H1 (cell line): ENCODE data around the gene PFDN5. TPM values are rescaled to one million over a fixed set of nuclear protein-coding genes. Genes with fewer than 3 reads are reported as not detected.

Experiments
- CTCF ChIA-PET: fragments of 300-600 bp; sonication (Branson Sonifier 250); formaldehyde crosslinking; loops from one replicate; lab custom pipeline; 2021; ENCODE audit not compliant: partially characterized antibody; lab: Charles Lee
- POLR2A ChIA-PET: fragments of 300-600 bp; sonication (Branson Sonifier 250); formaldehyde crosslinking; loops from one replicate; lab custom pipeline; 2021; ENCODE audit warnings: inconsistent platforms; ENCODE audit not compliant: partially characterized antibody; lab: Charles Lee
- DNase-seq, 2 experiments: peaks; one replicate each; pipeline versions ENCODE4 v3.0.0 to v3.0.0-alpha.2; 2010 to 2022; ENCODE audit warnings: low spot score in 2 of 2, low read depth in 1 of 2, mixed read lengths in 1 of 2
- FAIRE-seq: peaks from 2 replicates; lab custom pipeline; 2011; peaks lifted over from hg19 to GRCh38; lab: Jason Lieb, UNC
- H2AFZ ChIP-seq: 2 replicates; pipeline ENCODE4 v1.8.1; 2012; ENCODE audit warnings: low read length, inconsistent platforms
- H2AK5ac ChIP-seq: 2 replicates; pipeline ENCODE4 v1.6.1; 2013; ENCODE audit warnings: low read depth, low read length
- H2BK120ac ChIP-seq: replicated peaks from 2 replicates; pipeline ENCODE3; 2013; ENCODE audit warnings: low read depth, low read length, inconsistent platforms
- H2BK12ac ChIP-seq: 2 replicates; pipeline ENCODE4 v1.6.1; 2013; ENCODE audit warnings: low read depth, low read length
- H2BK15ac ChIP-seq: 2 replicates; pipeline ENCODE4 v1.6.1; 2013; ENCODE audit warnings: low read length
- H2BK20ac ChIP-seq: 2 replicates; pipeline ENCODE4 v1.6.1; 2013; ENCODE audit warnings: low read length
- H2BK5ac ChIP-seq: 2 replicates; pipeline ENCODE4 v1.6.1; 2013; ENCODE audit warnings: low read depth, low read length
- H3K14ac ChIP-seq: 2 replicates; pipeline ENCODE4 v1.6.1; 2013; ENCODE audit warnings: inconsistent platforms; ENCODE audit not compliant: insufficient read length
- H3K18ac ChIP-seq: 2 replicates; pipeline ENCODE4 v1.6.1; 2013; ENCODE audit warnings: low read length; ENCODE audit errors: extremely low read depth
- H3K23ac ChIP-seq: 2 replicates; pipeline ENCODE4 v1.6.1; 2013; ENCODE audit warnings: inconsistent platforms; ENCODE audit not compliant: insufficient read length
- H3K23me2 ChIP-seq: 2 replicates; pipeline ENCODE4 v1.6.1; 2013; ENCODE audit warnings: low read depth, low read length
- H3K27ac ChIP-seq: 2 replicates; pipeline ENCODE4 v1.6.1; 2011; ENCODE audit warnings: low read depth, low read length, inconsistent platforms
- H3K27me3 ChIP-seq, 4 experiments: replicated peaks in 1 of 4; 1 replicate in 1 of 4; 2 replicates in 3 of 4; pipeline versions ENCODE4 v1.6.1 to v1.8.1; 2011 to 2013; ENCODE audit warnings: low read length in 3 of 4, mild to moderate bottlenecking in 3 of 4, inconsistent platforms in 2 of 4, mixed read lengths in 2 of 4, moderate library complexity in 1 of 4; ENCODE audit not compliant: control insufficient read depth in 3 of 4, insufficient read depth in 3 of 4; ENCODE audit errors: extremely low read depth in 1 of 4
- H3K36me3 ChIP-seq, 4 experiments: 2 replicates each; pipeline versions ENCODE4 v1.6.1 to v1.8.1; 2011 to 2013; ENCODE audit warnings: mild to moderate bottlenecking in 4 of 4, low read length in 3 of 4, moderate library complexity in 2 of 4, control low read depth in 1 of 4, inconsistent platforms in 1 of 4; ENCODE audit not compliant: insufficient read depth in 4 of 4, control insufficient read depth in 2 of 4
- H3K4ac ChIP-seq: replicated peaks from 2 replicates; pipeline ENCODE3; 2013; ENCODE audit warnings: low read length, low read depth, mixed read lengths, inconsistent platforms; ENCODE audit not compliant: insufficient read length
- H3K4me1 ChIP-seq, 4 experiments: replicated peaks in 1 of 4; 1 replicate in 1 of 4; 2 replicates in 3 of 4; pipeline versions ENCODE4 v1.6.1 to v1.8.1; 2011 to 2013; ENCODE audit warnings: low read length in 3 of 4, inconsistent platforms in 2 of 4, mixed read lengths in 1 of 4; ENCODE audit not compliant: insufficient read depth in 4 of 4, control insufficient read depth in 3 of 4
- H3K4me2 ChIP-seq, 2 experiments: 2 replicates each; pipeline versions ENCODE4 v1.6.1 to v1.8.1; 2011 to 2013; ENCODE audit warnings: low read depth in 2 of 2, low read length in 2 of 2, control low read depth in 1 of 2, inconsistent platforms in 1 of 2, mild to moderate bottlenecking in 1 of 2; ENCODE audit not compliant: insufficient read depth in 1 of 2
- H3K4me3 ChIP-seq, 4 experiments: fragments of 200-600, 300-600 bp in 1 of 4; sonication (generic), shearing (Covaris generic), sonication (Bioruptor Twin) in 1 of 4; 2 replicates each; pipeline versions ENCODE4 v1.5.1 to v1.8.1; 2011 to 2016; ENCODE audit warnings: low read length in 4 of 4, low read depth in 3 of 4, control low read depth in 2 of 4, inconsistent platforms in 2 of 4, mild to moderate bottlenecking in 2 of 4, mixed read lengths in 1 of 4, moderate library complexity in 1 of 4; ENCODE audit not compliant: insufficient read depth in 2 of 4; ENCODE audit errors: extremely low read depth in 1 of 4
- H3K56ac ChIP-seq: replicated peaks from 2 replicates; pipeline ENCODE3; 2013; ENCODE audit warnings: low read depth, mild to moderate bottlenecking, mixed read lengths, low read length, inconsistent platforms; ENCODE audit not compliant: insufficient read length
- H3K79me1 ChIP-seq: 2 replicates; pipeline ENCODE4 v1.6.1; 2013; ENCODE audit warnings: low read depth, low read length, control low read depth
- H3K79me2 ChIP-seq, 2 experiments: 2 replicates each; pipeline versions ENCODE4 v1.6.1 to v1.8.1; 2012 to 2013; ENCODE audit warnings: low read length in 2 of 2, mild to moderate bottlenecking in 2 of 2, inconsistent platforms in 1 of 2; ENCODE audit not compliant: insufficient read depth in 2 of 2, control insufficient read depth in 1 of 2
- H3K9ac ChIP-seq, 4 experiments: replicated peaks in 1 of 4; 1 replicate in 1 of 4; 2 replicates in 3 of 4; pipeline versions ENCODE4 v1.6.1 to v1.8.1; 2011 to 2013; ENCODE audit warnings: low read depth in 3 of 4, low read length in 3 of 4, control low read depth in 2 of 4, mild to moderate bottlenecking in 2 of 4, moderate library complexity in 2 of 4, inconsistent platforms in 1 of 4; ENCODE audit errors: extremely low read depth in 1 of 4
- H3K9me3 ChIP-seq, 2 experiments: 2 replicates each; pipeline versions ENCODE4 v1.6.1 to v1.8.1; 2012 to 2013; ENCODE audit warnings: mild to moderate bottlenecking in 2 of 2, moderate library complexity in 2 of 2, control low read depth in 1 of 2, inconsistent platforms in 1 of 2, low read depth in 1 of 2, low read length in 1 of 2, mixed read lengths in 1 of 2; ENCODE audit not compliant: insufficient read depth in 2 of 2
- H4K20me1 ChIP-seq, 2 experiments: replicated peaks in 1 of 2; 2 replicates each; pipeline versions ENCODE3 to v1.8.1; 2011 to 2013; ENCODE audit warnings: inconsistent platforms in 2 of 2, low read length in 2 of 2, mild to moderate bottlenecking in 1 of 2; ENCODE audit not compliant: insufficient read depth in 2 of 2, control insufficient read depth in 1 of 2
- H4K5ac ChIP-seq: 2 replicates; pipeline ENCODE4 v1.6.1; 2013; ENCODE audit warnings: low read length, low read depth, mixed read lengths, inconsistent platforms; ENCODE audit not compliant: insufficient read length
- H4K8ac ChIP-seq: 2 replicates; pipeline ENCODE4 v1.8.0; 2013; ENCODE audit warnings: mild to moderate bottlenecking, moderate library complexity, low read length, inconsistent platforms; ENCODE audit not compliant: insufficient read depth; ENCODE audit errors: extremely low read depth
- H4K91ac ChIP-seq: replicated peaks from 2 replicates; pipeline ENCODE3; 2013; ENCODE audit warnings: low read length, mixed read lengths, inconsistent platforms; ENCODE audit not compliant: insufficient read length
- ASH2L ChIP-seq: fragments of 200-600, 300-600 bp; sonication (generic); IDR thresholded peaks from one replicate; pipeline ENCODE4 v1.7.1; 2017; ENCODE audit warnings: low read length
- CBX8 ChIP-seq: fragments of 300-800, 300-1000 bp; sonication (generic); IDR thresholded peaks from 2 replicates; pipeline ENCODE4 v1.7.1; 2016; ENCODE audit warnings: low read depth, low read length, borderline replicate concordance
- JUND ChIP-seq: IDR thresholded peaks from 2 replicates; pipeline ENCODE4 v1.6.1; 2011; ENCODE audit warnings: mild to moderate bottlenecking, improper control_type of control experiment, low read length
- KDM4A ChIP-seq: IDR thresholded peaks from one replicate; pipeline ENCODE4 v1.7.1; 2012; ENCODE audit warnings: low read depth, mild to moderate bottlenecking, moderate library complexity, low read length, inconsistent platforms; ENCODE audit not compliant: severe bottlenecking
- RAD21 ChIP-seq, 2 experiments: IDR thresholded peaks in 1 of 2; conservative IDR thresholded peaks in 1 of 2; 2 replicates each; pipeline ENCODE4 v1.6.1; 2011; ENCODE audit warnings: low read depth in 2 of 2, low read length in 2 of 2, improper control_type of control experiment in 1 of 2, inconsistent platforms in 1 of 2, mild to moderate bottlenecking in 1 of 2, moderate library complexity in 1 of 2
- SUZ12 ChIP-seq: fragments of 200-600 bp; sonication (generic); IDR thresholded peaks from 2 replicates; pipeline ENCODE4 v1.6.1; 2012; ENCODE audit warnings: mild to moderate bottlenecking, inconsistent platforms, low read length, moderate library complexity, mixed read lengths
- WGBS, 2 experiments: shearing (Covaris generic) in 1 of 2; methylation state at CpG; one replicate each; pipeline versions ENCODE4 v1.1.6 to v1.1.7; 2013 to 2015; ENCODE audit warnings: low lambda C conversion rate in 2 of 2, mixed read lengths in 2 of 2, inconsistent platforms in 1 of 2, low coverage in 1 of 2, missing lambda C conversion rate in 1 of 2; ENCODE audit not compliant: insufficient replicate concordance in 2 of 2, insufficient coverage in 1 of 2, insufficient read length in 1 of 2; ENCODE audit errors: extremely low coverage in 1 of 2, missing lambda C conversion rate in 1 of 2; 5-methylcytosine and 5-hydroxymethylcytosine counted together
- polyA plus RNA-seq, 7 experiments: library from polyadenylated mRNA; depleted of rRNA in 3 of 7; stranded (reverse) in 5 of 7; unstranded in 2 of 7; fragments of >200 nt in 5 of 7; fragments of 200-250 nt in 2 of 7; gene quantifications; 1 replicate in 5 of 7; 2 replicates in 1 of 7; 4 replicates in 1 of 7; pipeline versions ENCODE4 v1.2.1 to v1.2.3, GENCODE V29; 2011 to 2013; ENCODE audit warnings: missing spikeins in 2 of 7, mixed read lengths in 2 of 7
- total RNA-seq: library from RNA; stranded (reverse); fragmentation: NEBNext Ultra II Directional; extraction: Animal tissue kit (Norgen Biotek cat#: 25700); gene quantifications from 2 replicates; pipeline ENCODE4 v1.2.1, GENCODE V29; 2021
- TF ChIP-seq, protein P1 (sequence below), 3 experiments: IDR thresholded peaks; 1 replicate in 2 of 3; 2 replicates in 1 of 3; pipeline versions ENCODE4 v1.5.1 to v1.6.1; 2011; ENCODE audit warnings: low read length in 3 of 3, mild to moderate bottlenecking in 3 of 3, inconsistent platforms in 2 of 3, low read depth in 1 of 3, moderate library complexity in 1 of 3; ENCODE audit not compliant: insufficient read depth in 1 of 3; ENCODE audit errors: control extremely low read depth in 1 of 3

Gene PFDN5
- total and polyA plus RNA-seq, 2 of the 8 experiments (the other 6 are each of a cell fraction or from before 2014, with no cell fraction given) = 290 to 630 TPM

DNA sequence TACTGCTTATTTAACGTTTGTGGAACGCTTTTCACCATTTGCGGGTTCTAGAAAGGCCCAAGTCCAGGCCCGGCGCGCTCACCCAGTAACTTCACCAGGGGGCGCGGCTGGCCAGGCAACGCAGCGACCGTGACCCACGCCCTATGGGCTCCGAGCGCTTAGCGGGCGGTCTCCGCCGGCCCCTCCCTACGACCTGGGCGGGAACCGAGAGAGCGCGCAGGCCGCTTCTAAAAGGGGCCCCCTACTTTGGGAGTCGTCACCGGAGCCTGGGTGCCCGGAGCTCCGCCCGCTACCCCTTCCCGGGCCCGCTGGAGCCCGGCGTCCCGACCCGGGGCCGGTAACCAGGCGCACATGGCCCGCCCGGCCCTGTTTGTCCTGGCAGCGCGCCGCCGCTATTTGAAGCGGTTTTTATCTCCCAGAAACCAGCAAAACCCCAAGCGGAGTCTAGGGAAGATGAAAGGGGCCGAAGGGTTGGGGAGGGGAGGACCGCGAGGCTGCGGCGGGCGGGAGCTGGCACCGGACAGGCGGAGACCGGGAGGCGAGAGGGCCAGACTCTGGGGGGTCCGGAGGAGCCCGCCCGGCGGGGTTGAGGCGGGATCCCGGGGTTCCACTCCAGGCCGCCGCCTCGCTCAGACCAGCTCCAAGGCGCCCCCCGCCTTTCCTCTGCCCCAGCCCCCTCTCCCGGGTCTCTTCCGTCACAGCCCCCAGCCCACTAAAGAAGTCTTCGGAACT lies 29.6 kb downstream of the PFDN5 start:
- peaks cover 13 to 59% (median 46%) of the 10 kb centered on the region in 4 experiments for H3K27me3 ChIP-seq
- H3K79me1 ChIP-seq = no peaks in the 10 kb centered on the region
- no peak overlapping the region for H2BK5ac ChIP-seq
- no peak overlapping the region for H4K91ac ChIP-seq
- no peak overlapping the region for H3K23ac ChIP-seq
- peak overlapping the region; percentile 5; the same call in 1 of the 2 replicates for H2BK15ac ChIP-seq
- H3K36me3 ChIP-seq = no peaks in the 10 kb centered on the region
- peak overlapping the region in 3 of 4 experiments; percentile 17 to 73 (median 20); a peak in 3 of 7 replicates for H3K9ac ChIP-seq
- H2AFZ ChIP-seq = peak overlapping the region; percentile 44; the same call in 1 of the 2 replicates
- H4K5ac ChIP-seq = peak overlapping the region; percentile 35
- no peaks in the 10 kb centered on the region for H3K9me3 ChIP-seq
- H3K14ac ChIP-seq = no peak overlapping the region
- POLR2A ChIA-PET = interaction anchor here (0.9 to 8.0 kb wide), 12 partner anchors 10 to 175 kb away, joined by 3 to 51 read pairs (median 4); partner anchors contain the start of genes ESPL1, MAP3K12, MYG1 and SP1
- no peak overlapping the region for H3K4ac ChIP-seq
- peaks cover 2% of the 10 kb centered on the region in 2 experiments for H4K20me1 ChIP-seq
- no peak for FAIRE-seq
- peak in 1 of 2 experiments; percentile 89 for DNase-seq
- peak overlapping the region; percentile 60 for H3K56ac ChIP-seq
- no peak overlapping the region for H3K27ac ChIP-seq
- no peak overlapping the region for H4K8ac ChIP-seq
- H3K18ac ChIP-seq = no peak overlapping the region
- H3K4me3 ChIP-seq = peak overlapping the region; percentile 24 to 80 (median 48)
- H2BK20ac ChIP-seq = no peak overlapping the region
- H3K4me2 ChIP-seq = peak overlapping the region; percentile 45 to 78
- WGBS, 2 experiments = 2% methylated on average over 47 of the region's 69 CpGs; no CpG with 5 or more reads in 1 of the 2 experiments
- CTCF ChIA-PET = interaction anchor here (0.6 to 21.2 kb wide), 12 partner anchors 10 to 344 kb away, joined by 3 to 381 read pairs (median 8); partner anchors contain the start of genes PFDN5, SP7 and TNS2
- no peak overlapping the region for H2BK120ac ChIP-seq
- peaks cover 0 to 20% (median 12%) of the 10 kb centered on the region in 4 experiments; a peak in 6 of 7 replicates for H3K4me1 ChIP-seq
- peak overlapping the region; percentile 44; the same call in 1 of the 2 replicates for H2BK12ac ChIP-seq
- H3K79me2 ChIP-seq = no peaks in the 10 kb centered on the region
- H3K23me2 ChIP-seq = peaks cover 6% of the 10 kb centered on the region; the same call in 1 of the 2 replicates
- H2AK5ac ChIP-seq = no peak overlapping the region
- TF ChIP-seq JUND (no peak), CBX8 (no peak), SUZ12 (no peak), KDM4A (peak; percentile 64), RAD21 (IDR thresholded peaks at IDR 0.05 in 1 of 2, conservative IDR thresholded peaks at IDR 0.05 in 1 of 2; ENCODE audit: low read depth in 2 of 2, low read length in 2 of 2) (peak; percentile 77 to 84), ASH2L (peak; percentile 39)
- TF ChIP-seq, protein P1, sequence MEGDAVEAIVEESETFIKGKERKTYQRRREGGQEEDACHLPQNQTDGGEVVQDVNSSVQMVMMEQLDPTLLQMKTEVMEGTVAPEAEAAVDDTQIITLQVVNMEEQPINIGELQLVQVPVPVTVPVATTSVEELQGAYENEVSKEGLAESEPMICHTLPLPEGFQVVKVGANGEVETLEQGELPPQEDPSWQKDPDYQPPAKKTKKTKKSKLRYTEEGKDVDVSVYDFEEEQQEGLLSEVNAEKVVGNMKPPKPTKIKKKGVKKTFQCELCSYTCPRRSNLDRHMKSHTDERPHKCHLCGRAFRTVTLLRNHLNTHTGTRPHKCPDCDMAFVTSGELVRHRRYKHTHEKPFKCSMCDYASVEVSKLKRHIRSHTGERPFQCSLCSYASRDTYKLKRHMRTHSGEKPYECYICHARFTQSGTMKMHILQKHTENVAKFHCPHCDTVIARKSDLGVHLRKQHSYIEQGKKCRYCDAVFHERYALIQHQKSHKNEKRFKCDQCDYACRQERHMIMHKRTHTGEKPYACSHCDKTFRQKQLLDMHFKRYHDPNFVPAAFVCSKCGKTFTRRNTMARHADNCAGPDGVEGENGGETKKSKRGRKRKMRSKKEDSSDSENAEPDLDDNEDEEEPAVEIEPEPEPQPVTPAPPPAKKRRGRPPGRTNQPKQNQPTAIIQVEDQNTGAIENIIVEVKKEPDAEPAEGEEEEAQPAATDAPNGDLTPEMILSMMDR (IDR thresholded peaks at IDR 0.05; ENCODE audit: control extremely low read depth in 1 of 3, insufficient read depth in 1 of 3, low read depth in 1 of 3, low read length in 3 of 3) = peak; percentile 67 to 76 (median 75)
